GM10248 (cell line): ENCODE data around the gene SHANK1.
"Not testable (repeated sequence)": the region's sequence is repeated elsewhere in the genome, so short reads cannot be mapped to it uniquely, and the experiment has no call there.

Source experiments
- CTCF ChIA-PET: fragments of 300-600 bp; sonication (Branson Sonifier 250); formaldehyde crosslinking; extraction: SDS; loops from one replicate; lab custom pipeline; 2021; ENCODE audit warnings: antibody characterized with exemption; lab: Yijun Ruan, JAX
- POLR2A ChIA-PET: fragments of 350-650 bp; sonication (Branson Sonifier 250); formaldehyde crosslinking; extraction: SDS; loops from one replicate; lab custom pipeline; 2020; ENCODE audit warnings: antibody characterized with exemption; lab: Yijun Ruan, JAX
- DNase-seq: peaks from one replicate; pipeline ENCODE4 v3.0.0; 2012; ENCODE audit errors: extremely low spot score
- TF ChIP-seq, protein P1 (sequence below): IDR thresholded peaks from 2 replicates; pipeline ENCODE4 v1.5.1; 2012; ENCODE audit warnings: mild to moderate bottlenecking, low read depth; ENCODE audit errors: extremely low read depth, missing control alignments, control extremely low read depth

The SHANK1 gene

DNA sequence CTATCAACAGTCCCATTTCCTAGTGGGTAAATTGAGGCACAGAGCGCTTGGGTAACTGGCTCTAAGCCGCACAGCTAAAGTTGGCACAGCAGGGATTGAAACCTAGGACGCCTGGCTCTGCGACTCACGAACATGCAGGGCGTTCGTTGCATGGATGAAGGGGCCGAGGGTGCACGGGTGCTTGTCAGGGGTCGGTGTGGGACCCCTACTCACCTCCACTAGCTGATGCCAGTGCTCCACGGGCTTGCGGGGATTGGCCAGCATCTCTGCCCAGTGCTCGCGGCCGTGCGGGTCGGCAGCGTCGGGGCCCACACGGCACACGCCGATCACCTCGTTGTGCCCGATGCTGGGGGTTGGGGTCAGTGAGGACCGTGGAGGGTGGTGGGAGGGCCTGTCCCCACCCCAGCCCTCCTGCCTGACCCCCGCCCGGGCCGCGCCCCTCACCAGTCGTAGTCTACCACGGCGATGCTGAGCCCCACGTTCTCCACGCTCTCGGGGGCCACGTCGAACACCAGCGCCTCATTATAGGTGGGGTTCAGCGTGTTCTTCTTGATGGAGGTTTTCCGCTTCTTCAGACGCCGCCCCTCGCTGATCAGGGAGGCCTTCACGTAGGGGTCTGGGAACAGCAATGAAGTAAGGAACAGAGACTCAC is 94.5 kb downstream of the SHANK1 start:
- ChIA-PET POLR2A (no interaction called here), CTCF (no interaction called here)
- TF ChIP-seq, protein P1, sequence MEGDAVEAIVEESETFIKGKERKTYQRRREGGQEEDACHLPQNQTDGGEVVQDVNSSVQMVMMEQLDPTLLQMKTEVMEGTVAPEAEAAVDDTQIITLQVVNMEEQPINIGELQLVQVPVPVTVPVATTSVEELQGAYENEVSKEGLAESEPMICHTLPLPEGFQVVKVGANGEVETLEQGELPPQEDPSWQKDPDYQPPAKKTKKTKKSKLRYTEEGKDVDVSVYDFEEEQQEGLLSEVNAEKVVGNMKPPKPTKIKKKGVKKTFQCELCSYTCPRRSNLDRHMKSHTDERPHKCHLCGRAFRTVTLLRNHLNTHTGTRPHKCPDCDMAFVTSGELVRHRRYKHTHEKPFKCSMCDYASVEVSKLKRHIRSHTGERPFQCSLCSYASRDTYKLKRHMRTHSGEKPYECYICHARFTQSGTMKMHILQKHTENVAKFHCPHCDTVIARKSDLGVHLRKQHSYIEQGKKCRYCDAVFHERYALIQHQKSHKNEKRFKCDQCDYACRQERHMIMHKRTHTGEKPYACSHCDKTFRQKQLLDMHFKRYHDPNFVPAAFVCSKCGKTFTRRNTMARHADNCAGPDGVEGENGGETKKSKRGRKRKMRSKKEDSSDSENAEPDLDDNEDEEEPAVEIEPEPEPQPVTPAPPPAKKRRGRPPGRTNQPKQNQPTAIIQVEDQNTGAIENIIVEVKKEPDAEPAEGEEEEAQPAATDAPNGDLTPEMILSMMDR: no peak
- no peak for DNase-seq

DNA sequence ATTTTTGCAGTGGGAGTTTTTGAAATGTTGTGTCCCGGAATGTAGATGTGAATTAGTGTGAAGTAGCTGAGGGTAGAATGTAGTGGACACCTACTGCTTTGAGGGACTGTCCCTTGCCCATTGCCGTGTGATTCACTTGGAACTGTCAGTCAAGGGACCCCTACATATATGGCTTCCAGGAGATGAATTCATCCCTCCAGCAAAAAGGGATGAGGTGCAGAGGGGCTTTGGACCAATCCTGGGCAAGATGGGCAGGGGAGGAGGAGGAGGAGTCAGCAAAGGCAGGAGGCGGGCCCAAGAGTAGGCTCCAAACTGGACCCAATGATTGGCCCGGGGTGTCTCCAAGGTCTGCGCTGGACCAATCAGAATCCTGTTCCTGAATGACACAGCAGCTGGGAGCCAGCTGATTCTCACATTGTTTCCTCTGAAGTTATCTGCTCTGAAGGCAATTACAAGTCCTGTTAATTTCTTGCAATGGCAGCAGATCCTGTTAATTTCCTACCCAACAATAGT is 99.2 kb downstream of the SHANK1 start:
- CTCF ChIA-PET, POLR2A ChIA-PET, DNase-seq: not testable (repeated sequence)

DNA sequence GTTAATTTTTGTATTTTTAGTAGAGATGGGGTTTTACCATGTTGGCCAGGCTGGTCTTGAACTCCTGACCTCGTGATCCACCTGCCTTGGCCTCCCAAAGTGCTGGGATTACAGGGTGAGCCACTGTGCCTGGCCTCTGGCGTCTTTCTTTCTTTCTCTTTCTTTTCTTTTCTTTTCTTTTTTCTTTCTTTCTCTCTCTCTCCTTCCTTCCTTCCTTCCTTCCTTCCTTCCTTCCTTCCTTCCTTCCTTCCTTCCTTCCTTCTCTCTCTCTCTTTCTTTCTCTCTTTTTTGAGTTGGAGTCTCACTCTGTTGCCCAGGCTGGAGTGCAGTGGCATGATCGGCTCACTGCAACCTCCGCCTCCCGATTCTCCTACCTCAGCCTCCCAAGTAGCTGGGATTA is 100.4 kb downstream of the SHANK1 start:
- DNase-seq, CTCF ChIA-PET, POLR2A ChIA-PET: not testable (repeated sequence)

DNA sequence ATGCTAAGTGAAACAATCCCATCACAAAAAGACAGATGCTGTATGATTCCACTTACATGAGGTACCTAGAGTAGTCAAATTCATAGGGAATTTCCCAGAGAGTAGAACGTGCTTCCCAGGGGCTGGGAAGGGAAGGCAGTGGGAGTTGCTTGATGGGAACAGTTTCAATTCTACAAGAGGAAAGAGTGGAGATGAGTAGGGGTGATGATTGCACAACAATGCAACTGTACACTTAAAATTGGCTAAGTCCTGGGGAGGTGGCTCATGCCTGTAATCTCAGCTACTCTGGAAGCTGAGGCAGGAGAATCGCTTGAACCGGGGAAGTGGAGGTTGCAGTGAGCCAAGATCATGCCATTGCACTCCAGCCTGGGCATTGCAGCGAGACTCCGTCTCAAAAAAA is 101.2 kb downstream of the SHANK1 start:
- DNase-seq, CTCF ChIA-PET, POLR2A ChIA-PET: not testable (repeated sequence)

DNA sequence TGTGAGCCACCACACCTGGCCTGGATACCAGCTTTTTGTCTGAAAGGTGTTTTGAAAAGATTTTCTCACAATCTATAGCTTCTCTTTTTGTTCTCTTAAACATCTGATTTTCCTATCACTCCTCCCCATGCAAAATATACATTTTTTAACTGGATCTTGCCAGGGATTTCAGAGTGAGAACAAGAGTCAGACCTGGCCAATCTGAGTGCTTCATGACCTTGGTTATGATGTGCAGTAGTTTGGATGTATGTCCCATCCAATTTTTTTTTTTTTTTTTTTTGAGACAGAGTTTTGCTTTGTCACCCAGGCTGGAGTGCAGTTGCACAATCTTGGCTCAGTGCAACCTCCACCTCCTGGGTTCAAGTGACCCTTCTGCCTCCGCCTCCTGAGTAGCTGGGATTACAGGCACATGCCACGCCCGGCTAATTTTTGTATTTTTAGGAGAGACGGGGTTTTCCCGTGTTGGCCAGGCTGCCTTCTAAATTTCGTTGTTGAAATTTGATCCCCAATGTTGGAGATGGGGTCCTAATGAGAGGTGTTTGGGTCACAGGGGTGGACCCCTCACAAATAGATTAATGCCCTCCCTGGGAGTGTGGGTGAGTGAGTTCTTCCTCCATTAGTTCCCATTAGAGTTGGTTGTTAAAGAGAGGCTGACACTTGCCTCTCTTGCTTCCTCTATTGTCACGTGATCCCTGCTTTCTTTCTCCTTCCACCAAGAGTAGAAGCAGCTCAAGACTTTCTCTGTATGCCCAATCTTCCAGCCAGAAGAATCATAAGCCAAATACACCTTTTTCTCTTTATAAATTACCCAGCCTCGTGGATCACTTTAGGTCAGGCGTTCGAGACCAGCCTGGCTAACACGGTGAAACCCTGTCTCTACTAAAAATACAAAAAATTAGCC is 106.8 kb downstream of the SHANK1 start:
- DNase-seq, CTCF ChIA-PET, POLR2A ChIA-PET: not testable (repeated sequence)
